Endothelial cell of coronary artery (primary cell): ENCODE data around the gene CD80. TPM values are rescaled to one million over a fixed set of nuclear protein-coding genes. Genes with fewer than 3 reads are reported as not detected.

ENCODE experiments used
- total RNA-seq: library from RNA; depleted of rRNA; stranded (reverse); fragments of >200 nt; gene quantifications from 2 replicates; pipeline ENCODE4 v1.2.3, GENCODE V29; 2014

The CD80 gene
- not detected in 2 replicates for total RNA-seq

GRCh38 chr3:119559441-119559963, at the start of gene CD80:
Gene CD80 (minus strand): TSS chr3:119559614. CDS start chr3:119557728, 1,886 bp downstream.

GRCh38 chr3:119597548-119598288, 38.3 kb upstream of the CD80 start, which contains the start of gene PLA1A:
Gene PLA1A (plus strand): TSS chr3:119597885. CDS start chr3:119597914, 29 bp downstream.

GRCh38 chr3:119579366-119580066, 20.1 kb upstream of the CD80 start, which contains the start of gene ADPRH:
Gene ADPRH (plus strand): TSS chr3:119579492. CDS start chr3:119582170, 2,678 bp downstream.

GRCh38 chr3:119498186-119499011, 61.0 kb downstream of the CD80 start, which contains the start of gene TIMMDC1:
Gene TIMMDC1 (plus strand): TSS chr3:119498547. CDS start chr3:119498734, 187 bp downstream.

Other genes starting within 250 kb of the CD80 start
- 25.9 and 35.6 TPM in 2 replicates for gene TMEM39A, start 96.0 kb downstream of the CD80 start, total RNA-seq
- gene POGLUT1, start 90.7 kb downstream of the CD80 start, total RNA-seq: 14.7 and 22.5 TPM in 2 replicates
- gene TIMMDC1, start 61.1 kb downstream of the CD80 start, total RNA-seq: 33.0 and 36.1 TPM in 2 replicates
- gene ADPRH, start 19.9 kb upstream of the CD80 start, total RNA-seq: 2.5 and 4.1 TPM in 2 replicates
- 0.18 and 0.28 TPM in 2 replicates for gene PLA1A, start 38.3 kb upstream of the CD80 start, total RNA-seq
- gene POPDC2, start 101.0 kb upstream of the CD80 start, total RNA-seq: 0.09 TPM in 2 replicates
- 23.7 and 28.8 TPM in 2 replicates for gene COX17, start 117.8 kb upstream of the CD80 start, total RNA-seq
- 0.19 and 0.45 TPM in 2 replicates for gene CFAP91, start 143.4 kb upstream of the CD80 start, total RNA-seq
- gene NR1I2, start 222.5 kb upstream of the CD80 start, total RNA-seq: under 0.01 and 0.09 TPM in 2 replicates